ENCODE measurements around the gene YBX2. TPM values are rescaled to one million over a fixed set of nuclear protein-coding genes. Genes with fewer than 3 reads are reported as not detected.

YBX2 gene
- total and polyA plus RNA-seq, 2 experiments from 2014 or later = 20.9 to 56.2 TPM

GRCh38 chr17:7328840-7329373 is 34.5 kb upstream of the YBX2 start, which contains the start of gene NEURL4:
Gene NEURL4, minus strand, starts transcription at chr17:7329335. Its CDS starts 23 bp downstream, at chr17:7329312.
- Histone ChIP-seq H3K27me3 (no peaks in the 10 kb centered on the region), H3K4me1 (ENCODE audit: low read depth) (peaks cover 12% of the 10 kb centered on the region), H3K36me3 (peaks cover 3% of the 10 kb centered on the region), H3K9me3 (ENCODE audit: low read depth) (no peaks in the 10 kb centered on the region), H3K4me3 (peak within 1 kb of the TSS; percentile 81), H3K27ac (peak within 1 kb of the TSS; percentile 89)
- DNase-seq (ENCODE audit: low read depth in 1 of 2, low spot score in 1 of 2) = peak in 1 of 2 donors; percentile 27
- no peak for TF ChIP-seq CTCF (IDR thresholded peaks at IDR 0.05; ENCODE audit: low read depth, low read length)

- Histone ChIP-seq H3K36me3 (peaks cover 10% of the 10 kb centered on the region), H3K4me3 (peak overlapping the region; percentile 81), H3K27me3 (no peaks in the 10 kb centered on the region), H3K27ac (no peak overlapping the region), H3K4me1 (ENCODE audit: low read depth) (peaks cover 12% of the 10 kb centered on the region), H3K9me3 (ENCODE audit: low read depth) (no peaks in the 10 kb centered on the region)
- no peak for TF ChIP-seq CTCF (IDR thresholded peaks at IDR 0.05; ENCODE audit: low read depth, low read length)
- no peak for DNase-seq (ENCODE audit: low read depth in 1 of 2, low spot score in 1 of 2)
Observed at GRCh38 chr17:7328009-7328408, 33.6 kb upstream of the YBX2 start.

- Histone ChIP-seq H3K4me3 (no peak overlapping the region), H3K36me3 (peaks cover 15% of the 10 kb centered on the region), H3K27ac (no peak overlapping the region), H3K27me3 (no peaks in the 10 kb centered on the region), H3K9me3 (ENCODE audit: low read depth) (no peaks in the 10 kb centered on the region), H3K4me1 (ENCODE audit: low read depth) (peaks cover 8% of the 10 kb centered on the region)
- no peak for DNase-seq (ENCODE audit: low read depth in 1 of 2, low spot score in 1 of 2)
- TF ChIP-seq CTCF (IDR thresholded peaks at IDR 0.05; ENCODE audit: low read depth, low read length) = no peak
Observed at GRCh38 chr17:7327501-7327900, 33.1 kb upstream of the YBX2 start.

GRCh38 chr17:7327056-7327455 is 32.6 kb upstream of the YBX2 start:
- Histone ChIP-seq H3K4me1 (ENCODE audit: low read depth) (peaks cover 5% of the 10 kb centered on the region), H3K36me3 (peaks cover 20% of the 10 kb centered on the region), H3K4me3 (no peak overlapping the region)

GRCh38 chr17:7326186-7326585 is 31.7 kb upstream of the YBX2 start:
- no peak for TF ChIP-seq CTCF (IDR thresholded peaks at IDR 0.05; ENCODE audit: low read depth, low read length)
- no peak overlapping the region for H3K27ac ChIP-seq
- H3K27me3 ChIP-seq = no peaks in the 10 kb centered on the region
- no peak for DNase-seq (ENCODE audit: low read depth in 1 of 2, low spot score in 1 of 2)
- no peak overlapping the region for H3K4me3 ChIP-seq
- no peaks in the 10 kb centered on the region for H3K9me3 ChIP-seq (ENCODE audit: low read depth)
- peaks cover 5% of the 10 kb centered on the region for H3K4me1 ChIP-seq (ENCODE audit: low read depth)
- H3K36me3 ChIP-seq = peaks cover 28% of the 10 kb centered on the region

More at GRCh38 chr17:7327056-7327455, 32.6 kb upstream of the YBX2 start:
- Histone ChIP-seq H3K27ac (no peak overlapping the region), H3K9me3 (ENCODE audit: low read depth) (no peaks in the 10 kb centered on the region), H3K27me3 (no peaks in the 10 kb centered on the region)
- no peak for TF ChIP-seq CTCF (IDR thresholded peaks at IDR 0.05; ENCODE audit: low read depth, low read length)
- DNase-seq (ENCODE audit: low read depth in 1 of 2, low spot score in 1 of 2) = no peak

Data from cardiac muscle cell (in vitro differentiated cells and primary cell).